Subcutaneous abdominal adipose tissue (tissue), 5 donors: ENCODE results near the gene IMPDH2.

Source experiments
- H3K27ac ChIP-seq: one replicate; pipeline ENCODE4 v1.7.0; 2013; ENCODE audit warnings: low read depth, mild to moderate bottlenecking, inconsistent platforms, low read length, moderate library complexity
- H3K27me3 ChIP-seq, 5 donors: one replicate each; pipeline ENCODE4 v1.7.0; 2013; ENCODE audit warnings: low read length in 5 of 5, inconsistent platforms in 1 of 5; ENCODE audit not compliant: control insufficient read depth in 5 of 5, insufficient read depth in 4 of 5
- H3K36me3 ChIP-seq, 5 donors: one replicate each; pipeline ENCODE4 v1.7.0; 2013; ENCODE audit warnings: low read length in 5 of 5; ENCODE audit not compliant: control insufficient read depth in 5 of 5, insufficient read depth in 5 of 5
- H3K4me1 ChIP-seq, 5 donors: one replicate each; pipeline ENCODE4 v1.7.0; 2013; ENCODE audit warnings: low read length in 5 of 5, mild to moderate bottlenecking in 3 of 5, moderate library complexity in 1 of 5; ENCODE audit not compliant: control insufficient read depth in 5 of 5, insufficient read depth in 5 of 5
- H3K4me3 ChIP-seq, 5 donors: one replicate each; pipeline ENCODE4 v1.7.0; 2013; ENCODE audit warnings: low read length in 5 of 5, low read depth in 1 of 5
- H3K9ac ChIP-seq, 5 donors: one replicate each; pipeline ENCODE4 v1.7.0; 2013; ENCODE audit warnings: low read length in 5 of 5, mild to moderate bottlenecking in 4 of 5, moderate library complexity in 3 of 5
- H3K9me3 ChIP-seq, 5 donors: one replicate each; pipeline ENCODE4 v1.7.0; 2013; ENCODE audit warnings: low read length in 5 of 5; ENCODE audit not compliant: control insufficient read depth in 5 of 5
- donor health status: healthy.
- donor health status: healthy.
- donor health status: healthy.
- donor health status: healthy.
- donor health status: healthy.

IMPDH2 gene

DNA sequence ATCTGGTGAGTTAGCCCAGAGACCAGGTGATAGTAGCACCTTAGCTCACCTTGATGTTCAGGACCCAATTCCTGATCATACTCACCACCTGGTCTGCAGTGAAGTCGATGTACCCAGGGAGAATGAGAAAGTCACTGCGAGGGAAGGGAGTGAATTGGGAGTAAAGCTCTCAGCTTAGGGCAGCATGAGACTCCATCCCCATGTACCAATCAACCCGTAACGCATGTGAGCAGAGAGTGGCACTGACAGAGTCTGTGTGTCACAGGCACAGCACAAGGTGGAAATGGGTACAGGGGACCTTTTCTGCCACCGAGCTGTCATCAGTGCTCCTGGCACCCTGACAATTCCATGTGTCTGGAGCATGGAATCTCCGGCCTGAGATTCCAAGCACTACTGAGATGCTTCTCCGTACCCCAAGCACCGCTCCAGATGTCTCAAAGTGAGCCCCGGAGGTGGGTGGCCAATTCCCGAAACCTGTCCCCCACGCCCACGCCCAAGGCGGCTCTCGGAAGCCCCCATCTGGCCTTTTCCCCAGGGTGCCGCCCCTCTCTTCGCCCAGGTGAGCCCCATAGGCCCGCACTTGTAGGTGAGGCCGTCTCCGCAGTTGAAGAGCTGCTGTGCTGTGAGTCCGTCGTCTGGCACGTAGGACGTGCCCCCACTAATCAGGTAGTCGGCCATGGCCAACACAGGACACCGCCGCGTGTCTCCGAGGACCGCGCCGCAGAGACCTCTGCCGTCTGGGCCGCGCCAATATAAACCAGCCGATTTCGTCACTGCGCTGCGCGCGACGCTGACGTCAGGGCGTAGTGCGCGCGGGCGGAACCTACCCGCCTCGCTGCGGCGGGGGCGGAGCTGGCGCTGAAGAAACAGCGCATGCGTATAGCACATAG lies at the start of gene IMPDH2:
IMPDH2 (minus strand) TSS at position 726 of the 890 bp plus-strand sequence; CDS start at position 678, 48 bp downstream.
- Histone ChIP-seq H3K4me1 (peaks cover 8 to 50% (median 29%) of the 10 kb centered on the region in 5 donors), H3K27me3 (no peaks in the 10 kb centered on the region), H3K4me3 (peak within 1 kb of the TSS; percentile 63 to 81 (median 70)), H3K36me3 (peaks cover 7 to 66% (median 62%) of the 10 kb centered on the region in 5 donors), H3K9ac (peak within 1 kb of the TSS; percentile 81 to 87 (median 87)), H3K27ac (peak within 1 kb of the TSS; percentile 92), H3K9me3 (no peaks in the 10 kb centered on the region)

DNA sequence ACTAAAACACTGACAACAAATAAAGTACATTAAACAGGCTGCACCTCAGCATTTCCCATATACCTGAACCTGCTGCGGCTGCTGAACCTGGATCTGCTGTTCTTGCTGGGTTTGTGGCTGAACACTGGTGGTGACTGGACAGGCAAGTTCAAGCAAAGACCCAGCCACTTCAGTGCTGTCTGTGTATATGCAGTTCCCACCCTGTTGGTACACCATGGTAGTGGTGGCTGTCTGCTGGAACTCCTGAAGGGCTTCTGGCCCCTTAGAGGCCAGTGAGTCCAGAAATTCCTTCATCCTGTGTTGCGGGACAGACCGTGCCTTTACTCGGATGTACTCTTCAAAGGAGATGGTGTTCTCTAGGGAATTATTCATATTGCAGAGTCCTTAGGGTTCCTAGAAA lies 47.4 kb upstream of the IMPDH2 start:
- Histone ChIP-seq H3K9ac (no peak overlapping the region), H3K27ac (no peak overlapping the region), H3K36me3 (peaks cover 0 to 67% (median 52%) of the 10 kb centered on the region in 5 donors), H3K4me3 (no peak overlapping the region), H3K4me1 (peaks cover 0 to 5% (median 1%) of the 10 kb centered on the region in 5 donors), H3K9me3 (no peaks in the 10 kb centered on the region), H3K27me3 (no peaks in the 10 kb centered on the region)

DNA sequence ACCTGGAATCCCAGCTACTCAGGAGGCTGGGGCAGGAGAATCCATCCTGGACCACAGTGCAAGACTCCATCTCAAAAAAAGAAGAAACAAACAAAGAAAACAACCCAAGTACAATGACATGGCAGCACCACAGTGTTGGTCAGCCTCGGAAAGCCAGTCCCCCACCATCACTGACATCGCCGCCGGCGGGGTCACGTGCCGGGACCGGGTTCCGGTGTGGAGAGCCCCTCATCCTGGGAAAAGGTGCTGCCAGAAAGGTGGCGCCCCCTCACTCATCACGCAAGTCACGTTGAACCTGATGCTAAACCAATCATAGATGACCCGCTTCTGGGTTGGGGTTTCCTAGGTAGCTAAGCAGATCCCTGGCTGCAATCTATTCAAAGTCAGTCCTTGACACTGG lies 46.9 kb upstream of the IMPDH2 start:
- Histone ChIP-seq H3K4me1 (peaks cover 0 to 5% (median 1%) of the 10 kb centered on the region in 5 donors), H3K9ac (no peak overlapping the region), H3K9me3 (no peaks in the 10 kb centered on the region), H3K27me3 (no peaks in the 10 kb centered on the region), H3K4me3 (no peak overlapping the region), H3K36me3 (peaks cover 0 to 73% (median 57%) of the 10 kb centered on the region in 5 donors), H3K27ac (no peak overlapping the region)

DNA sequence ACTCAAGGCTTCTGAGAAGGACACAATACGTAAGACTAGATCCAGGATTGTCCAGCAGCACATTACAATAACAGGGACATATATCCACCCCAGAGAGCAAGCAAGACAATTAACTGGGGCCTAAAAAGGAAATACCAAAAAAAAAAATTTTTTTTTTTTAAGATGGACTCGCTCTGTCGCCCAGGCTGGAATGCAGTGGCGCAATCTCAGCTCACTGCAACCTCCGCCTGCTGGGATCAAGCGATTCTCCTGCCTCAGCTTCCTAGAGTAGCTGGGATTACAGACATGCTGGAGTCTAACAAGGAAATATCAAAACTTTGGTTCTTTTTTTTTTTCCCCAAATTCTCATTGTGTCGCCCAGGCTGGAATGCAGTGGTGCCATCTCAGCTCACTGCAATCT lies 28.8 kb upstream of the IMPDH2 start:
- H3K27me3 ChIP-seq = no peaks in the 10 kb centered on the region
- H3K4me1 ChIP-seq = peaks cover 2 to 26% (median 19%) of the 10 kb centered on the region in 5 donors
- H3K9me3 ChIP-seq = no peaks in the 10 kb centered on the region
- peak overlapping the region in 1 of 5 donors; percentile 13 for H3K9ac ChIP-seq
- H3K27ac ChIP-seq = peak overlapping the region; percentile 11
- H3K4me3 ChIP-seq = no peak overlapping the region
- peaks cover 9 to 59% (median 41%) of the 10 kb centered on the region in 5 donors for H3K36me3 ChIP-seq

DNA sequence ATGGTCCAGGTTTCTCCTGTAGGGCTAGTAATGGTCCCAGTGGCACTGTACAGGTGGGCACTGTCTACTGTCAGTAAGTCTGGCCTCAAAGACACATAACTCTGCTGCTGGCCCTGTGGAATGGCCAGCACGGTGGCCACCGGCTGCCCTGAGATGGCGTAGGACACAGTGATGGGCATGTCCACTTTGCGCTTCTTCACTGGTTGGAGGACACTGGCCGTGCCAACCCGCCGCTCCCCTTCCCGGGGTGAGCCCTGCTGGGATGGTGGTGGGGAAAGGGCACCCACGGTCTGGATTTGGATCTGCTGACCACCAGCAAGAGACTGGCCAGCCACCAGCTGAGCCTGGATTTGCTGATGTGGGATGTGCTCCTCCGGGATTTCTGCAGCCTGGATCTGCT lies 28.1 kb upstream of the IMPDH2 start:
- Histone ChIP-seq H3K27ac (peak overlapping the region; percentile 11), H3K27me3 (no peaks in the 10 kb centered on the region), H3K9me3 (no peaks in the 10 kb centered on the region), H3K36me3 (peaks cover 7 to 62% (median 44%) of the 10 kb centered on the region in 5 donors), H3K9ac (no peak overlapping the region), H3K4me1 (peaks cover 2 to 26% (median 20%) of the 10 kb centered on the region in 5 donors), H3K4me3 (no peak overlapping the region)

- H3K4me3 ChIP-seq = no peak overlapping the region
- peaks cover 2 to 47% (median 39%) of the 10 kb centered on the region in 5 donors for H3K4me1 ChIP-seq
- H3K27me3 ChIP-seq = no peaks in the 10 kb centered on the region
- H3K36me3 ChIP-seq = peaks cover 13 to 61% (median 50%) of the 10 kb centered on the region in 5 donors
- no peak overlapping the region for H3K27ac ChIP-seq
- no peak overlapping the region for H3K9ac ChIP-seq
- H3K9me3 ChIP-seq = no peaks in the 10 kb centered on the region
These were observed 25.2 kb upstream of the IMPDH2 start for GRCh38 chr3:49054344-49054862.

- H3K4me1 ChIP-seq = peaks cover 2 to 47% (median 39%) of the 10 kb centered on the region in 5 donors
- H3K27ac ChIP-seq = no peak overlapping the region
- H3K4me3 ChIP-seq = no peak overlapping the region
- H3K9ac ChIP-seq = peak overlapping the region in 1 of 5 donors; percentile 4
- no peaks in the 10 kb centered on the region for H3K27me3 ChIP-seq
- H3K36me3 ChIP-seq = peaks cover 13 to 61% (median 53%) of the 10 kb centered on the region in 5 donors
- no peaks in the 10 kb centered on the region for H3K9me3 ChIP-seq
These were observed 24.3 kb upstream of the IMPDH2 start for GRCh38 chr3:49053543-49053942.

DNA sequence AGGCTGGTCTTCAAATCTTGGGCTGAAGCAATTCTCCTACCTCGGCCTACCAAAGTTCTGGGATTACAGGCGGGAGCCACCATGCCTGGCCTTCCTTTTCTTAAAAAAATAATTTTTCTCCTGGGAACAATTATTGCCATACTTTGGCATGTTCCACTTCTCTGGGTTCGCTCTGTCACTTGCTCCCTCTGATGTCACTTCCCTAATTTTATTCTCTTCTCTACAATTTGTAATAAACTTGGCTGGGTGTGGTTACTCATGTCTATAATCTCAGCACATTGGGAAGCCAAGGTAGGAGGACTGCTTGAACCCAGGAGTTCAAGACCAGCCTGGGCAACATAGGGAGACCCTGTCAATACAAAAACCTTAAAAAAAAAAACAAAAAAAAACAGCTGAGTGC lies 6.1 kb upstream of the IMPDH2 start:
- Histone ChIP-seq H3K36me3 (peaks cover 11 to 63% (median 48%) of the 10 kb centered on the region in 5 donors), H3K27me3 (no peaks in the 10 kb centered on the region), H3K4me3 (no peak overlapping the region), H3K4me1 (peaks cover 2 to 15% (median 11%) of the 10 kb centered on the region in 5 donors), H3K27ac (no peak overlapping the region), H3K9ac (peak overlapping the region in 1 of 5 donors; percentile 47), H3K9me3 (no peaks in the 10 kb centered on the region)

GRCh38 chr3:49034650-49035049 lies 5.5 kb upstream of the IMPDH2 start:
- Histone ChIP-seq H3K9me3 (no peaks in the 10 kb centered on the region), H3K9ac (peak overlapping the region in 2 of 5 donors; percentile 20 to 47), H3K4me3 (no peak overlapping the region), H3K27me3 (no peaks in the 10 kb centered on the region), H3K36me3 (peaks cover 11 to 67% (median 46%) of the 10 kb centered on the region in 5 donors), H3K4me1 (peaks cover 2 to 17% (median 13%) of the 10 kb centered on the region in 5 donors), H3K27ac (no peak overlapping the region)
